ENCODE results near the gene PHOSPHO2.

The PHOSPHO2 gene

DNA sequence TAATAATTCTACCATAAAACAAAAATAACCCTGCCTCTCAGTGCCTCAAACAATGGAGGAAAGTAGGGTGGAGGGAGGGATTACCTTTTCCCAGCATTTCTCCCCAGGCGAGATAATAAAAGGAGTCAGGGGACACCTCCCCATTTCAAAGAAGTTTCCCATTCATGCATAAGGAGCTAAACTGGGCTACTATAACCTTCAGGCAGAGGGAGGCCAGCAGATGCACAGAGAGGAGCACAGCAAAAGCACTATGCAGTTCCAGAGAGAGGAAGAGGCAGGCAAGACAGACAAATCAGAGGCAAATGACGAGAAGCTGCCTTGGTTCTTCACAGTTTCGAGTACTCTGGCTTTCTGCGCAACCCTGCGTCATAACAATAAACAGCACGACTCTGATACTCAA is 17.4 kb upstream of the PHOSPHO2 start:
- no peaks in the 10 kb centered on the region for H3K36me3 ChIP-seq (replicated peaks; ENCODE audit: insufficient read depth, low read length)
- no peaks in the 10 kb centered on the region for H3K9me3 ChIP-seq (replicated peaks; ENCODE audit: insufficient read depth, low read length)
- H4K20me1 ChIP-seq (ENCODE audit: insufficient read depth, low read length): no peaks in the 10 kb centered on the region
- no peaks in the 10 kb centered on the region for H3K79me2 ChIP-seq (ENCODE audit: low read length)
- no peaks in the 10 kb centered on the region for H3K27me3 ChIP-seq (replicated peaks; ENCODE audit: insufficient read depth, low read length)
- H3K9me2 ChIP-seq (replicated peaks; ENCODE audit: insufficient read depth, low read length): no peaks in the 10 kb centered on the region
- H3K4me3 ChIP-seq (ENCODE audit: low read length): no peak overlapping the region
- no peak overlapping the region for H3K27ac ChIP-seq (ENCODE audit: low read length)
- H3K9ac ChIP-seq (ENCODE audit: low read length): no peak overlapping the region
- no peak for TF ChIP-seq EZH2phosphoT487 (IDR thresholded peaks at IDR 0.05; ENCODE audit: low read length)
- no peak for TF ChIP-seq EZH2 (optimal IDR thresholded peaks at IDR 0.05; ENCODE audit: low read depth, low read length)
- TF ChIP-seq, protein P1, sequence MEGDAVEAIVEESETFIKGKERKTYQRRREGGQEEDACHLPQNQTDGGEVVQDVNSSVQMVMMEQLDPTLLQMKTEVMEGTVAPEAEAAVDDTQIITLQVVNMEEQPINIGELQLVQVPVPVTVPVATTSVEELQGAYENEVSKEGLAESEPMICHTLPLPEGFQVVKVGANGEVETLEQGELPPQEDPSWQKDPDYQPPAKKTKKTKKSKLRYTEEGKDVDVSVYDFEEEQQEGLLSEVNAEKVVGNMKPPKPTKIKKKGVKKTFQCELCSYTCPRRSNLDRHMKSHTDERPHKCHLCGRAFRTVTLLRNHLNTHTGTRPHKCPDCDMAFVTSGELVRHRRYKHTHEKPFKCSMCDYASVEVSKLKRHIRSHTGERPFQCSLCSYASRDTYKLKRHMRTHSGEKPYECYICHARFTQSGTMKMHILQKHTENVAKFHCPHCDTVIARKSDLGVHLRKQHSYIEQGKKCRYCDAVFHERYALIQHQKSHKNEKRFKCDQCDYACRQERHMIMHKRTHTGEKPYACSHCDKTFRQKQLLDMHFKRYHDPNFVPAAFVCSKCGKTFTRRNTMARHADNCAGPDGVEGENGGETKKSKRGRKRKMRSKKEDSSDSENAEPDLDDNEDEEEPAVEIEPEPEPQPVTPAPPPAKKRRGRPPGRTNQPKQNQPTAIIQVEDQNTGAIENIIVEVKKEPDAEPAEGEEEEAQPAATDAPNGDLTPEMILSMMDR (IDR thresholded peaks at IDR 0.05; ENCODE audit: low read length): no peak
- no peaks in the 10 kb centered on the region for H3K4me1 ChIP-seq (ENCODE audit: low read length)
- H3K4me2 ChIP-seq (ENCODE audit: low read depth, low read length): no peak overlapping the region
- no peaks in the 10 kb centered on the region for H3F3A ChIP-seq (ENCODE audit: insufficient read depth, low read length)
- DNase-seq: no peak
- H2AFZ ChIP-seq (ENCODE audit: low read length): no peak overlapping the region

DNA sequence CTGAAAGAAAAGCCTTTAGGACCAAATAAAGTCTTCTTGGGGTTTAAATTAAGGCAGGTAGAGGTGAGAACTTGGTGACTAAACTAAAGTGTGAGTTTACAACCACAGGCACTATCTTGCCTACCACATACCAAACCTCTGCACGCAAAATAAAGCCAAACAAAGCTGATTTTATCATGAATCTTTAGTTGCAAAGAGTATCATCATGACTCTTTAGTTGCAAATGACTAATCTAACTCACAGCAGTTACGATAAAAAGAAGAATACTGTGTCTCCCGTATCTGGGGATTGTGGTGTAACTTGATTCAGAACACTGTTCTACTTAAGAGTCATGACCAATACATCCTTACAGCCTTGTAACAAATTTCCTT is 11.2 kb upstream of the PHOSPHO2 start:
- H3K4me1 ChIP-seq (ENCODE audit: low read length): no peaks in the 10 kb centered on the region
- no peaks in the 10 kb centered on the region for H3K9me3 ChIP-seq (replicated peaks; ENCODE audit: insufficient read depth, low read length)
- H3K79me2 ChIP-seq (ENCODE audit: low read length): no peaks in the 10 kb centered on the region
- H3K4me3 ChIP-seq (ENCODE audit: low read length): no peak overlapping the region
- H3K4me2 ChIP-seq (ENCODE audit: low read depth, low read length): no peak overlapping the region
- H2AFZ ChIP-seq (ENCODE audit: low read length): no peak overlapping the region
- no peak overlapping the region for H3K9ac ChIP-seq (ENCODE audit: low read length)
- H3K9me2 ChIP-seq (replicated peaks; ENCODE audit: insufficient read depth, low read length): no peaks in the 10 kb centered on the region
- no peak overlapping the region for H3K27ac ChIP-seq (ENCODE audit: low read length)
- H3K27me3 ChIP-seq (replicated peaks; ENCODE audit: insufficient read depth, low read length): no peaks in the 10 kb centered on the region
- no peaks in the 10 kb centered on the region for H4K20me1 ChIP-seq (ENCODE audit: insufficient read depth, low read length)
- no peaks in the 10 kb centered on the region for H3F3A ChIP-seq (ENCODE audit: insufficient read depth, low read length)
- H3K36me3 ChIP-seq (replicated peaks; ENCODE audit: insufficient read depth, low read length): no peaks in the 10 kb centered on the region
- no peak for DNase-seq
- TF ChIP-seq, protein P1 (IDR thresholded peaks at IDR 0.05; ENCODE audit: low read length): no peak
- TF ChIP-seq EZH2 (optimal IDR thresholded peaks at IDR 0.05; ENCODE audit: low read depth, low read length): no peak
- TF ChIP-seq EZH2phosphoT487 (IDR thresholded peaks at IDR 0.05; ENCODE audit: low read length): no peak

DNA sequence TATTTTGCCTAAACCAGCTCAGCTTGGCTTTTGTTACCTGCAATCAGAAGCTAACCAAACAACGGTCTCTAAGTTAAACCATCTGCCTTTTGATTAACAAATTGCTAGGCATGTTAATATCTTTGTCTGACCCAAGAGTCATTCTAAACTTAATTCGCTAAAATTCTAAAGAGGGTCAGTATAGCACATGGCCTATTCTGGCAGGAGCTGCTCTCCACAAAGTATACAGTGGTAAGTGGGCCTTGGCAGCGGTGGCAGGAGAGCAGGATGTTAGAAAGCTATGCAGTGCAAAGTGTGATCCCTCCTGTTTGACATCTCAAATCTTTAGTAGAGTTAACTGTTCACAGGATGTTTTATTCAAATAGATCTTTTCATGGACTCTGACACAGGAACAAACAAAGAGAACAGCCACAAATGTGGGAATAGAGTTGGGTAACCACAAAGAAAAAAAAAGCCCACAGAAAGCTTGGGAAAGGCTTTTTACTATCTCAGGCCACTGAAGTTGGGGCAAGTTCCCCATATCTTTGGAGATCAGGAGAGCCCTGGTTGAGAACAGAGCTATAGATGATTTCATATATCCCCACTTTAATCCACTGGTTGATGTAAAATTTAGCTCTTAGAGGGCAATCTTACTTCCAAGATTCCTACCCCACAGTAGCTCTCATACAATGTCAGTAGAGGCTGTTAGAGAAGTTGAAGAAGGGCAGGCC is 10.7 kb upstream of the PHOSPHO2 start:
- H4K20me1 ChIP-seq (ENCODE audit: insufficient read depth, low read length): no peaks in the 10 kb centered on the region

More for the DNA sequence above, 10.7 kb upstream of the PHOSPHO2 start:
- no peaks in the 10 kb centered on the region for H3K9me3 ChIP-seq (replicated peaks; ENCODE audit: insufficient read depth, low read length)
- TF ChIP-seq, protein P1 (IDR thresholded peaks at IDR 0.05; ENCODE audit: low read length): no peak
- TF ChIP-seq EZH2 (optimal IDR thresholded peaks at IDR 0.05; ENCODE audit: low read depth, low read length) (no peak), EZH2phosphoT487 (IDR thresholded peaks at IDR 0.05; ENCODE audit: low read length) (no peak)
- no peaks in the 10 kb centered on the region for H3K4me1 ChIP-seq (ENCODE audit: low read length)
- no peak overlapping the region for H3K4me3 ChIP-seq (ENCODE audit: low read length)
- no peaks in the 10 kb centered on the region for H3K79me2 ChIP-seq (ENCODE audit: low read length)
- DNase-seq: no peak
- no peaks in the 10 kb centered on the region for H3K36me3 ChIP-seq (replicated peaks; ENCODE audit: insufficient read depth, low read length)
- no peak overlapping the region for H2AFZ ChIP-seq (ENCODE audit: low read length)
- no peaks in the 10 kb centered on the region for H3K27me3 ChIP-seq (replicated peaks; ENCODE audit: insufficient read depth, low read length)
- H3K9me2 ChIP-seq (replicated peaks; ENCODE audit: insufficient read depth, low read length): no peaks in the 10 kb centered on the region
- H3K9ac ChIP-seq (ENCODE audit: low read length): no peak overlapping the region
- no peaks in the 10 kb centered on the region for H3F3A ChIP-seq (ENCODE audit: insufficient read depth, low read length)
- no peak overlapping the region for H3K4me2 ChIP-seq (ENCODE audit: low read depth, low read length)
- no peak overlapping the region for H3K27ac ChIP-seq (ENCODE audit: low read length)
